DOHH2 (cell line): ENCODE data around the gene PTPRT.

Experiments
- H3F3A ChIP-seq: fragments of 200-600 bp; sonication (generic), shearing (Covaris generic); 2 replicates; pipeline ENCODE4 v1.6.0; 2016; ENCODE audit warnings: antibody characterized with exemption, mild to moderate bottlenecking; ENCODE audit not compliant: control insufficient read depth, insufficient read depth
- H3K27ac ChIP-seq: fragments of 200-600 bp; sonication (generic); 2 replicates; pipeline ENCODE4 v1.5.1; 2014; ENCODE audit warnings: low read depth, mild to moderate bottlenecking, low read length, moderate library complexity
- H3K27me3 ChIP-seq: fragments of 200-600 bp; sonication (generic); 2 replicates; pipeline ENCODE4 v1.6.1; 2014; ENCODE audit warnings: mild to moderate bottlenecking, low read length, mixed read lengths; ENCODE audit not compliant: control insufficient read depth
- H3K36me3 ChIP-seq: fragments of 200-600 bp; sonication (generic); 2 replicates; pipeline ENCODE4 v1.6.1; 2014; ENCODE audit warnings: mild to moderate bottlenecking, low read length, moderate library complexity, mixed read lengths; ENCODE audit not compliant: control insufficient read depth
- H3K4me1 ChIP-seq: fragments of 200-600 bp; sonication (generic); 2 replicates; pipeline ENCODE4 v1.6.1; 2014; ENCODE audit warnings: mild to moderate bottlenecking, low read length, mixed read lengths; ENCODE audit not compliant: control insufficient read depth
- H3K4me2 ChIP-seq: fragments of 200-600 bp; sonication (generic); 2 replicates; pipeline ENCODE4 v1.6.0; 2014; ENCODE audit warnings: mild to moderate bottlenecking, low read length, moderate library complexity
- H3K4me3 ChIP-seq: fragments of 200-600 bp; sonication (generic); 2 replicates; pipeline ENCODE4 v1.5.1; 2014; ENCODE audit warnings: mild to moderate bottlenecking, low read length, mixed read lengths
- H3K79me2 ChIP-seq: fragments of 200-600 bp; sonication (generic); 2 replicates; pipeline ENCODE4 v1.6.1; 2014; ENCODE audit warnings: mild to moderate bottlenecking, low read length, mixed read lengths; ENCODE audit not compliant: control insufficient read depth
- H3K9me2 ChIP-seq: fragments of 200-600 bp; sonication (generic); replicated peaks from 2 replicates; pipeline ENCODE4 v1.6.1; 2014; ENCODE audit warnings: mild to moderate bottlenecking, low read length, mixed read lengths; ENCODE audit not compliant: control insufficient read depth
- H3K9me3 ChIP-seq: fragments of 200-600 bp; sonication (generic); 2 replicates; pipeline ENCODE4 v1.6.1; 2014; ENCODE audit warnings: antibody characterized with exemption, low read length, mixed read lengths; ENCODE audit not compliant: control insufficient read depth, insufficient read depth
- H4K20me1 ChIP-seq: fragments of 200-600 bp; sonication (generic); 2 replicates; pipeline ENCODE4 v1.6.0; 2014; ENCODE audit warnings: low read depth, mild to moderate bottlenecking, antibody characterized with exemption, low read length, moderate library complexity; ENCODE audit not compliant: control insufficient read depth, insufficient read depth
- CTCF ChIP-seq: fragments of 200-600 bp; sonication (generic); IDR thresholded peaks from one replicate; pipeline ENCODE4 v1.5.1; 2014; ENCODE audit warnings: antibody characterized with exemption, mild to moderate bottlenecking, low read depth, low read length; ENCODE audit not compliant: poor library complexity, severe bottlenecking
- EZH2phosphoT487 ChIP-seq: fragments of 200-600 bp; sonication (generic); IDR thresholded peaks from 2 replicates; pipeline ENCODE4 v1.6.1; 2017; ENCODE audit warnings: borderline replicate concordance, mild to moderate bottlenecking, antibody characterized with exemption, low read length, moderate library complexity, mixed read lengths

The PTPRT gene

GRCh38 chr20:42565235-42565995 is 624.3 kb downstream of the PTPRT start:
- no peaks in the 10 kb centered on the region for H3K9me3 ChIP-seq
- TF ChIP-seq CTCF (no peak), EZH2phosphoT487 (no peak)
- no peak overlapping the region for H3K4me3 ChIP-seq
- no peaks in the 10 kb centered on the region for H3K4me1 ChIP-seq
- no peaks in the 10 kb centered on the region for H3K36me3 ChIP-seq
- H3K4me2 ChIP-seq = no peak overlapping the region
- H3K79me2 ChIP-seq = no peaks in the 10 kb centered on the region
- no peaks in the 10 kb centered on the region for H3F3A ChIP-seq
- H3K9me2 ChIP-seq = no peaks in the 10 kb centered on the region
- H3K27me3 ChIP-seq = no peaks in the 10 kb centered on the region
- no peak overlapping the region for H3K27ac ChIP-seq
- no peaks in the 10 kb centered on the region for H4K20me1 ChIP-seq

GRCh38 chr20:42559665-42560064 is 630.0 kb downstream of the PTPRT start:
- H3F3A ChIP-seq = no peaks in the 10 kb centered on the region
- TF ChIP-seq CTCF = no peak
- no peak for TF ChIP-seq EZH2phosphoT487
- no peaks in the 10 kb centered on the region for H3K9me3 ChIP-seq
- H4K20me1 ChIP-seq = no peaks in the 10 kb centered on the region
- no peaks in the 10 kb centered on the region for H3K27me3 ChIP-seq
- no peaks in the 10 kb centered on the region for H3K79me2 ChIP-seq
- no peaks in the 10 kb centered on the region for H3K36me3 ChIP-seq
- no peaks in the 10 kb centered on the region for H3K9me2 ChIP-seq
- H3K27ac ChIP-seq = no peak overlapping the region
- no peak overlapping the region for H3K4me2 ChIP-seq
- H3K4me1 ChIP-seq = no peaks in the 10 kb centered on the region
- H3K4me3 ChIP-seq = no peak overlapping the region

- Histone ChIP-seq H4K20me1 (no peaks in the 10 kb centered on the region), H3K4me1 (no peaks in the 10 kb centered on the region), H3K4me2 (no peak overlapping the region), H3K9me2 (no peaks in the 10 kb centered on the region), H3K27me3 (no peaks in the 10 kb centered on the region; the same call in 1 of the 2 replicates), H3F3A (no peaks in the 10 kb centered on the region), H3K4me3 (no peak overlapping the region), H3K27ac (no peak overlapping the region), H3K36me3 (no peaks in the 10 kb centered on the region), H3K79me2 (no peaks in the 10 kb centered on the region), H3K9me3 (no peaks in the 10 kb centered on the region)
- no peak for TF ChIP-seq EZH2phosphoT487
- no peak for TF ChIP-seq CTCF
These were observed 633.1 kb downstream of the PTPRT start for GRCh38 chr20:42556575-42556974.
